ENCODE measurements around the gene PTPRS. TPM values are rescaled to one million over a fixed set of nuclear protein-coding genes. Genes with fewer than 3 reads are reported as not detected.

The PTPRS gene
- total RNA-seq, 1 donor from 2014 or later: 163 TPM

DNA sequence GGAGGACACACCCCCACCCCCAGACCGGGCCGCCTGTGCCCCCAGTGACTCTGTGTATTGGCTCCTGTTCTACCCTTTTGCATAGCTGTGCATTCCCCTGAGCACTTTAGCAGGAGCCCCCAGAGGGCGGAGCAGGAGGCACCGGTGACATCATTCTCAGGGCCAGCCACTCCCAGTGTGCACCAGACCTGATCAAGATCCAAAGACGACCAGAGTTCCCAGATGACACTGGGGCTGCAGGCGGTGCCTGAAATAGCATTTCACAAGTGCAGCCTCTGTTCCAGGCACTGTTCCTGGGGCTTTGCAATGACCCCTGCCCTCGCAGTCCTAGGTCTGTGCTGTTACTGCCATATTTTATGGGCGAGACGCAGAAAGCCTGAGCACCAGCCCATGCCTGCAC lies 14.5 kb upstream of the PTPRS start:
- DNase-seq (ENCODE audit: low spot score): no peak

DNA sequence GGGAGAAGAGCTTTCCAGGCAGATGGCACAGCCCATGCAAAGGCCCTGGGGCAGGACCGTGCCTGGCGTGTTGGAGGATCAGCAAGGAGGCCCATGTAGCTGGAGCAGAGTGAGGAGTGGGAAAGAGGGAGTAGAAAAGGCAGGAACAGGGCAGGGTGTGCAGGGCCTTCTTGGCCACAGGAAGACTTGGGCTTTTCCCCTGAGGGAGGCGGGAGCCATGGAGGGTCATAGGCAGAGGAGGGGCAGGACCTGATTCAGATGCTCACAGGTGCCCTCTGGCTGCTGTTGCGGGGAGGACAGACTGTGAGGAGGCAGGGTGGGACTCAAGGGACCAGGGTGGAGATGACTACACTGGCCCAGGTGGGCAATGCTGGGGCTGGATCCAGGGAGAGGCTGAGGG lies 13.8 kb upstream of the PTPRS start:
- no peak for DNase-seq (ENCODE audit: low spot score)

- DNase-seq (ENCODE audit: low spot score): no peak
Measured at GRCh38 chr19:5352229-5352763, 11.7 kb upstream of the PTPRS start.

- no peak for DNase-seq (ENCODE audit: low spot score)
Measured at GRCh38 chr19:5351731-5352228, 11.2 kb upstream of the PTPRS start.

GRCh38 chr19:5349041-5349440 lies 8.4 kb upstream of the PTPRS start:
- DNase-seq (ENCODE audit: low spot score): no peak

DNA sequence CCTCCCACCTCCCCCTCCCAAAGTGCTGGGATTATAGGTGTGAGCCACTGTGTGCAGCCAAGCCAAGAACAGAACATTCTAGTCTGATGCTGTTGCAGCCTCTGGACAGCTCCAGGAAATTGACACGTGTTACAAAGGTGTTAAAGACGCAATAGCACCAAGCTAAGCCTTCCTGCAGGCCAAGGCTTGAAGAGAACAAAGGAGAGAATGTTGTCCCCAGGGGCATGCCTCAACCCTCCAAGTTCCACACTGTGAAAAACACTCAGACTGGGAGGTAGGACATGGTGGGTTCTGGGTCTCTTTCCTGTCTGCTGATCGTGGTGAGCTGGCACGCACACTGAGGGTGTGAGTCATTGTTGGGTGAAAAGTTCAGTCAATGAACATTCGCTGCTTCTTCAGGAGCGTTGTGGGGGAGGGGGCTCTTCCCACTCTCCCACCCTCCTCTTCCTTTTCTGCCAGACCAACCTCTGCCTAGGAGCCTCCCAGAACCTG lies 5.3 kb upstream of the PTPRS start:
- no peak for DNase-seq (ENCODE audit: low spot score)

DNA sequence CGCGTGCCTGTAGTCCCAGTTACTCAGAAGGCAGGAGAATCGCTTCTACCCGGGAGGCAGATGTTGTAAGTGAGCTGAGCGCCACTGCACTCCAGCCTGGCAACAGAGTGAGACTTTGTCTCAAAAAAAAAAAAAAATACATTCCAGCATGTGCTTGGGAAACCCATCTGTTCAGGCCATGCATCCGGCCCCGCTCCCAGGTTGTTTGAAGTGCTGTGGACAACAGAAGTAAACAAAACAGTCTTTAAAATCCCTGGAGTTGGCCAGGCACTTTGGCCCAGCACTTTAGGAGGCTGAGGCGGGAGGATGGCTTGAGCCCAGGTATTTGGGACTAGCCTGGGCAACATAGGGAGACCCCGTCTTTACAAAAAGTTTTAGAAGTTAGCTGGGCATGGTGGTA lies 3.2 kb upstream of the PTPRS start:
- DNase-seq (ENCODE audit: low spot score): no peak

GRCh38 chr19:5342573-5343201 lies 2.1 kb upstream of the PTPRS start:
- no peak for DNase-seq (ENCODE audit: low spot score)

DNA sequence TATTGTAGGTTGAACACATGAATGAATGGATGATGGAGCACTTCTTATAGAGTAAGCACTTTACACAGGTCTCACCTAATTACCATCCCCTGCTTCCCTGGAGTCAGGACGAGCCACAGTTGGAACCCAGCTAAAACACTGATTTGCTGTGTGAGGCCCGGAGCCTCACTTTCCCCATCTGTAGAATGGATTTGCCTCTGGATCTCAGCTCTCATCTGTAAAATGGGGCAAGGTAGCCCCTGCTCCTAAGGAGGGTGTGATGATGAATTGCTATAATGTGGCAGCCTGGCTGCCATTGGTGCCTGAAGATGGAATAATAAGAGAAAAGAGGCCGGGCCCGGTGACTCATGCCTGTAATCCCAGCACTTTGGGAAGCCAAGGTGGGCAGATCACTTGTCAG lies 1.4 kb upstream of the PTPRS start:
- DNase-seq (ENCODE audit: low spot score): no peak

DNA sequence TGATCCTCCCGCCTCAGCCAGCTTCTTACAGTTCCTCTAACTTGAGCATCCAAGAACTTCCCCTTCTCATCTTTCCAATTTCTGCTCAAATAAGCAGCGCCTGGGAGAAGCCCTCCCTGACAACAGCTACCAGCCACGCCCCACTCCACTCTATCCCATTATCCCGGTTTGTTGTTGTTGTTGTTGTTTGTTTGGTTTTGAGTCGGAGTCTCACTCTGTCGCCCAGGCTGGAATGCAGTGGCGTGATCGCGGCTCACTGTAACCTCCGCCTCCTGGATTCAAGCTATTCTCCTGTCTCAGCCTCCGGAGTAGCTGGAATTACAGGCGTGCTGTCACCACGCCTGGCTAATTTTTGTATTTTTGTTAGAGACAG lies 822 bp upstream of the PTPRS start:
- DNase-seq (ENCODE audit: low spot score): no peak

DNA sequence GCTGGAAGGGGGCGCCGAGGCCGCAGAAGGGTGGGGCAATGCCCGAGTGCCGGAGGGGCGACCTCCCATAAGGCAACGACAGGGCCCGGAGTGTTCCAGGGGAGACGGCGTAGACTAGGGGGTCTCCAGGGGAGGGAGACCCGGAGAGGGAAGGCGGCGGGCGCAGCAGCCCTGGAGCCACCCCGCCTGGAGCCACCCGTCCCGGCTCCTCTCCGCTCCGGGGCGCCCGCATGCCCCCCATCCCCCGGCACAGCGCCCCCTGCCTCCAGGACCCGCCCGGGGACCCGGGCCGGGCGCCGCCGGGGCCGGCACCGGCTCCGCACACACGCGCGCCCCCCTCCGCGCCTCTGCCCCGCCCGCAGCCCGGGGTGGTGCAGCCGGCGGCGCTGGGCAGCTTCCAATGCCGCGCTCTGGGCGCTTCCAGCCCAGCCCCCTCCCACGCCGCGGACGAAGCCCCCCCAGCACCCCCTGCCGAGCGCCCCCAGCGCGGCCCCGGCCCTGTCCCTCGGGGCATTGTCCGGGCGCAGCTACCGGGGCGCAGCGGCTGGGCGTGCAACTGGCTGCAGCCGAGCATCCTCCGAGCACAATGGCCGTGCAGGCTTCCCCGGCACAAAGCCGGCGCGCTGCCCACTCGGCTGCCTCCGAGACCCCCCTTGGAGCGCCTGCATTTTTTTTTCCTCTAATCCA lies 519 bp downstream of the PTPRS start:
- no peak for DNase-seq (ENCODE audit: low spot score)

GRCh38 chr19:5339198-5339949 lies 1.2 kb downstream of the PTPRS start:
- no peak for DNase-seq (ENCODE audit: low spot score)

- DNase-seq (ENCODE audit: low spot score): no peak
Measured at GRCh38 chr19:5338656-5339197, 1.9 kb downstream of the PTPRS start.

DNA sequence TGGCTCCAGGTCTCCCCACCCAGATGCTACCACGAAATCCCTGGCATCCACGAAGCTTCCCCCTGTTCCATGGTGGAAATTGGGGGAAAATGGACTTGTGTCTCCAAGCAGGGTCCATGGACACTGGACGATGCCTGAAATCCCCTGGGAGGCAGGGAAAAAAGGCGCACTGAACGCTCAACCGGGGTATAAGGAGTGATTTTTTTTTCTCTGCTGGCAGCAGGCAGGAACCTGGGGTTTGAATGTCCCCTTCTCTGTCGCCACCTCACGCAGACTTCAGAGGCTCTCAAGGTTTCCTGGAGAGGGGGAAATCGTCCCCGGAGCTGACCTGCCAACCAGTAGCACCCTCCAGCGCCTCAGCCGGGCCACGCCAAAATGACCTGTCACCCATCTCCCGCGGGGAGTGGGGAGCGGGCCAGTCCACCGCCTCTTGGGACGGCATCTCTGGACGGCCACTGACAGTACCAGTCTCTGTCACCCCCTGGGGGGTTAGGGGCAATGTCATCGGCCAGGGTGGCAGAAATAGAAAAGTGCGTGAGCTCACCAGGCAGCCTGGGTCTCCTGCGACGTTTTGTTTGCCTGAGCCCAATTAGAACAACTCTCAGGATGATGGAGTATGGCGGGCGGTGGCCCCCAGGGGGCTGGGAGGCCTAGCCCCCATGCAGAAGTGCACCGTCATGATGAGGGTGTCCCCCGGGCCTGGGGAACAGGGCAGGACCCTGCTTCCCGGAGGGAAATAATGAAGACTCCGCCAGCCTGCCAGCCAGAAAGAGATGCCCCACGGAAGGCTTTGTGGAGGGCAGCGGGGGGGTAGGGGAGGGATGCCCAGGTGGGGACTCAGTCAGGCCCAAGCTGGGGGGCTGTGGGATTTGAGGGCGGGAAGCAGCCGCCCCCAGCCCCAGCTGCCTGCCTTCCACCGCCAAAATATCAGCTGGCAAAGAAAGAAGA lies 2.6 kb downstream of the PTPRS start:
- no peak for DNase-seq (ENCODE audit: low spot score)

DNA sequence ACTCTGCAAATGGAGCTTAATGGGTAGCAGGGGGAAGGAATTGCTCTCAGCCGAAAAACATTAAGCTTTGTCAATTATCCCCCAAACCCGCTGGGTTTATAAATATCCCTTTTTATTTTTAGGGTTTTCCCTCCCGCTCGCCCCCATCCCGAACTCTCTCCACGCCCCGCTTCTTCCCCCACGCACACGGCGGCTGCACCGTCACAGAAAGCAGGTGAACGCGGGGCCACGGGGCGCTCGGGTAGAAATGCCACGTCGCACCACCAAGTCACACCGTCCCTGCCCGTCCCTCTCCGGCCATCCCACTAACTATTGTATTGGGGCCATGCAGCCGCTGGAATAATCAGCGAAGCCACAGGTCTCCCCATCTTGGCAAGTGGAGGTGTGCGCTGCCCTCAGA lies 3.5 kb downstream of the PTPRS start:
- DNase-seq (ENCODE audit: low spot score): no peak

GRCh38 chr19:5336195-5336965 lies 4.2 kb downstream of the PTPRS start:
- no peak for DNase-seq (ENCODE audit: low spot score)

DNA sequence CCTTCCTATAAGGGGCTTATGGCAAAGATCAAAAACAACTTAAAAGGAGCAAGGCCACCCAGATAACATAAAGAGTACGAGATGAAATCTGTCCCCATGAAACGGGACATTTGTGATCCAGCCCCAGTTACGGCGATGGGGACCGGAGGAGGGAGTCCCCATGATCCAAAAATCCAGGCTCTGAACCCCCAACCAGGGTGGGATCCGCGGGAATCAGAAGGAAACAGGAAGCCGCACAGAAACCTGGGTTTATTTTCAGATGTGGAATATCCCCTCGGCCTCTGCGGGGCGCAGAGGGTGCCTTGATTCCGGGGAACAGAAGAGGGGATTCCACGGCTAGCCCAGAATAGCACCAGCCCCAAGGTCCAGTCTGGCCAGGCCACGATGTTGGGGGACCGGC lies 5.0 kb downstream of the PTPRS start:
- DNase-seq (ENCODE audit: low spot score): no peak

- no peak for DNase-seq (ENCODE audit: low spot score)
Measured at GRCh38 chr19:5334824-5335500, 5.7 kb downstream of the PTPRS start.

DNA sequence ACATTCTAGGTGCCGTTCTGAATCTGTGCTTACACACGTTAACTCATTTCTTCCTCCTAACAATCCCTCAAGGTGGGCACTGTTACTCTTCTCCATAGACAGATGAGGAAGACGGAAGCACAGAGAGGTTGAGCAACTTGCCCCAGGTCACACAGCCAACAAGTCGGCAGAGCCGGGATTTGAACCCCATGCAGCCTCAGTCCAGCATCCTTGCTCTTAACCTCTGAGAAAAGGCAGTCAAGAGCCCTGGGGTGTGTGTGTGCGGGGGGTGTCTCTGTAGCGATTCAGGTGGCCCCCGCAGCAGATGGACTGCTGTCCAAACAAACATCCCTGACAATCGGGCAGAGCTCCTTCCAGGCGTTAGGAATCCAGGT lies 6.3 kb downstream of the PTPRS start:
- DNase-seq (ENCODE audit: low spot score): no peak

Measured in ureter (tissue), 1 donor.